RWPE2 (cell line): ENCODE measurements around the gene GLCE.

ENCODE experiments used
- ATAC-seq: fragments of 200-7000 bp; cut with Tn5 transposase; 3 replicates; pipeline ENCODE4 v1.9.1; 2021; ENCODE audit warnings: low read depth
- DNase-seq: peaks from one replicate; pipeline ENCODE4 v3.0.0-alpha.2; 2020; ENCODE audit warnings: low spot score
- H3K27ac ChIP-seq: fragments of 450-650 bp; 2 replicates; pipeline ENCODE4 v1.5.1; 2017; ENCODE audit warnings: mild to moderate bottlenecking; ENCODE audit not compliant: poor library complexity, severe bottlenecking
- H3K27me3 ChIP-seq: fragments of 250-450 bp; sonication (Bioruptor Pico); 2 replicates; pipeline ENCODE4 v1.5.1; 2021; ENCODE audit warnings: mild to moderate bottlenecking, moderate library complexity; ENCODE audit not compliant: insufficient read depth, poor library complexity, severe bottlenecking
- H3K36me3 ChIP-seq: fragments of 250-450 bp; sonication (Bioruptor Pico); 2 replicates; pipeline ENCODE4 v1.5.1; 2020; ENCODE audit warnings: low read depth, mild to moderate bottlenecking, moderate library complexity
- H3K4me1 ChIP-seq: fragments of 250-450 bp; sonication (Bioruptor Pico); 2 replicates; pipeline ENCODE4 v1.5.1; 2021; ENCODE audit warnings: mild to moderate bottlenecking, moderate library complexity; ENCODE audit not compliant: insufficient read depth, poor library complexity, severe bottlenecking
- H3K4me3 ChIP-seq: fragments of 250-450 bp; sonication (Bioruptor Pico); 2 replicates; pipeline ENCODE4 v1.5.1; 2021; ENCODE audit warnings: mild to moderate bottlenecking, moderate library complexity; ENCODE audit not compliant: severe bottlenecking
- H3K9me3 ChIP-seq: fragments of 250-450 bp; sonication (Bioruptor Pico); 2 replicates; pipeline ENCODE4 v1.5.1; 2021; ENCODE audit warnings: mild to moderate bottlenecking, moderate library complexity; ENCODE audit not compliant: severe bottlenecking
- CTCF ChIP-seq: fragments of 450-650 bp; IDR thresholded peaks from one replicate; pipeline ENCODE4 v1.5.1; 2017; ENCODE audit warnings: mild to moderate bottlenecking, moderate library complexity; ENCODE audit not compliant: poor library complexity, severe bottlenecking

The GLCE gene

GRCh38 chr15:69141833-69142232 lies 18.6 kb upstream of the GLCE start:
- peaks cover 19% of the 10 kb centered on the region for H3K27me3 ChIP-seq
- DNase-seq (no peak), ATAC-seq (no peak)
- no peaks in the 10 kb centered on the region for H3K9me3 ChIP-seq
- no peak for TF ChIP-seq CTCF
- no peak overlapping the region for H3K4me3 ChIP-seq
- H3K36me3 ChIP-seq = no peaks in the 10 kb centered on the region
- no peak overlapping the region for H3K27ac ChIP-seq
- H3K4me1 ChIP-seq = no peaks in the 10 kb centered on the region

GRCh38 chr15:69143756-69144436 lies 16.5 kb upstream of the GLCE start:
- TF ChIP-seq CTCF = no peak

GRCh38 chr15:69144530-69144929 lies 15.9 kb upstream of the GLCE start:
- Histone ChIP-seq H3K9me3 (no peaks in the 10 kb centered on the region), H3K4me3 (no peak overlapping the region), H3K27ac (no peak overlapping the region), H3K4me1 (no peaks in the 10 kb centered on the region), H3K36me3 (no peaks in the 10 kb centered on the region), H3K27me3 (peaks cover 17% of the 10 kb centered on the region)
- no peak for TF ChIP-seq CTCF
- ATAC-seq (no peak), DNase-seq (no peak)

More at GRCh38 chr15:69143756-69144436, 16.5 kb upstream of the GLCE start:
- Histone ChIP-seq H3K9me3 (no peaks in the 10 kb centered on the region), H3K36me3 (no peaks in the 10 kb centered on the region), H3K27me3 (peaks cover 23% of the 10 kb centered on the region), H3K4me3 (no peak overlapping the region), H3K27ac (no peak overlapping the region), H3K4me1 (no peaks in the 10 kb centered on the region)
- ATAC-seq (no peak), DNase-seq (no peak)

GRCh38 chr15:69145149-69145693 lies 15.2 kb upstream of the GLCE start:
- no peak for ATAC-seq
- TF ChIP-seq CTCF = no peak

GRCh38 chr15:69145694-69146492 lies 14.5 kb upstream of the GLCE start:
- no peaks in the 10 kb centered on the region for H3K4me1 ChIP-seq
- no peak for DNase-seq
- no peak overlapping the region for H3K4me3 ChIP-seq
- ATAC-seq = no peak
- TF ChIP-seq CTCF = no peak
- no peaks in the 10 kb centered on the region for H3K9me3 ChIP-seq
- H3K27me3 ChIP-seq = peaks cover 7% of the 10 kb centered on the region
- no peak overlapping the region for H3K27ac ChIP-seq
- H3K36me3 ChIP-seq = no peaks in the 10 kb centered on the region

More at GRCh38 chr15:69145149-69145693, 15.2 kb upstream of the GLCE start:
- Histone ChIP-seq H3K27ac (no peak overlapping the region), H3K27me3 (peaks cover 10% of the 10 kb centered on the region), H3K9me3 (no peaks in the 10 kb centered on the region), H3K4me1 (no peaks in the 10 kb centered on the region), H3K4me3 (no peak overlapping the region), H3K36me3 (no peaks in the 10 kb centered on the region)
- DNase-seq = no peak
